Measurements from ENCODE around the gene HIP1R. TPM values are rescaled to one million over a fixed set of nuclear protein-coding genes. Genes with fewer than 3 reads are reported as not detected.

HIP1R gene
- total and polyA plus RNA-seq, 2 of the 4 experiments (the other 2 are of a cell fraction), result 13.8 to 18.5 TPM

DNA sequence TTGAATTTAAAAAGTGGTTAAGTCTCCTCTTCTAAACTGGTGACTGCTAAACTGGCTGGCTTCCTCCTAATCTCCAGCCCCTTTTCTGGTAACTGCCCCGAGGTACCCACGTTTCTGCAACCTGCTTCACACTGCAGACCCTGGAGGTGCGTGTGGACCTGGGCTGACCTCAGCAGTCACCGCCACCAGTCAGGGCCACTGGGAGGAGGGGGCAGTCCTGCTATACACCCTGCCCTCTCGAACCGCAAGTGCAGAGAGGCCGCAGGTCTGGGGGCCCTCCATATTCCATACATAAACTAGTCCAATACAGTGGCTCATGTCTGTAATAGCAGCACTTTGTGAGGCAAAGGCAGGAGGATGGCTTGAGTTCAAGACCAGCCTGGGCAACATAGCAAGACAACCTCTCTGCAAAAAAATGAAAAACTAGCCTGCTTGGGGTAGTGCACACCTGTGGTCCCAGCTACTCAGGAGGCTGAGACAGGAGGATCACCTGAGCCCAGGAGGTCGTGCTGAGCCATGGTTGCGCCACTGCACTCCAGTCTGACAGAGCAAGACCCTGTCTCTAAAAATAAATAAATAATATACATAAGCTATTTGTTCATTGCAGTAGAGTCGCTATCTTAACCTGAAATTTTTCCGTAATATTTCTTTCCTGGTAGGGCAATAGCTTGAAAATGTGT, 35.0 kb downstream of the HIP1R start:
- no peaks in the 10 kb centered on the region; the same call in 1 of the 2 replicates for H3K9me1 ChIP-seq (ENCODE audit: insufficient read depth, low read length)
- H2BK15ac ChIP-seq (ENCODE audit: low read depth, low read length), result 0 out of 3 replicates have a peak overlapping the region, but pooled peaks have one; percentile 59
- peaks cover 40 to 82% of the 10 kb centered on the region in 2 experiments for H3K79me1 ChIP-seq (ENCODE audit: low read depth in 1 of 2, low read length in 2 of 2)
- whole genome bisulfite sequencing, 2 experiments (ENCODE audit: extremely low coverage in 2 of 2, insufficient read length in 1 of 2), result 90% methylated on average over 2 of the region's 11 CpGs; no CpG with 5 or more reads in 1 of the 2 experiments
- H2AFZ ChIP-seq (replicated peaks; ENCODE audit: low read length, poor library complexity), result no peak overlapping the region
- no peak overlapping the region for H3K9ac ChIP-seq (ENCODE audit: low read depth, low read length)
- no peak for TF ChIP-seq NFE2L2 (IDR thresholded peaks at IDR 0.05; ENCODE audit: low read depth, low read length)
- TF ChIP-seq, protein P1, sequence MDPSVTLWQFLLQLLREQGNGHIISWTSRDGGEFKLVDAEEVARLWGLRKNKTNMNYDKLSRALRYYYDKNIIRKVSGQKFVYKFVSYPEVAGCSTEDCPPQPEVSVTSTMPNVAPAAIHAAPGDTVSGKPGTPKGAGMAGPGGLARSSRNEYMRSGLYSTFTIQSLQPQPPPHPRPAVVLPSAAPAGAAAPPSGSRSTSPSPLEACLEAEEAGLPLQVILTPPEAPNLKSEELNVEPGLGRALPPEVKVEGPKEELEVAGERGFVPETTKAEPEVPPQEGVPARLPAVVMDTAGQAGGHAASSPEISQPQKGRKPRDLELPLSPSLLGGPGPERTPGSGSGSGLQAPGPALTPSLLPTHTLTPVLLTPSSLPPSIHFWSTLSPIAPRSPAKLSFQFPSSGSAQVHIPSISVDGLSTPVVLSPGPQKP (IDR thresholded peaks at IDR 0.05; ENCODE audit: borderline replicate concordance, low read depth, low read length), result no peak
- no peak for TF ChIP-seq RCOR1 (IDR thresholded peaks at IDR 0.05; ENCODE audit: insufficient replicate concordance, low read length)
- TF ChIP-seq, protein P2, sequence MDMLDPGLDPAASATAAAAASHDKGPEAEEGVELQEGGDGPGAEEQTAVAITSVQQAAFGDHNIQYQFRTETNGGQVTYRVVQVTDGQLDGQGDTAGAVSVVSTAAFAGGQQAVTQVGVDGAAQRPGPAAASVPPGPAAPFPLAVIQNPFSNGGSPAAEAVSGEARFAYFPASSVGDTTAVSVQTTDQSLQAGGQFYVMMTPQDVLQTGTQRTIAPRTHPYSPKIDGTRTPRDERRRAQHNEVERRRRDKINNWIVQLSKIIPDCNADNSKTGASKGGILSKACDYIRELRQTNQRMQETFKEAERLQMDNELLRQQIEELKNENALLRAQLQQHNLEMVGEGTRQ (IDR thresholded peaks at IDR 0.05; ENCODE audit: low read depth, low read length), result no peak
- no peak for TF ChIP-seq CEBPB (IDR thresholded peaks at IDR 0.05; ENCODE audit: low read depth, low read length)
- no peak for TF ChIP-seq BHLHE40 (IDR thresholded peaks at IDR 0.05; ENCODE audit: low read depth, low read length)
- no peak for TF ChIP-seq MAZ (IDR thresholded peaks at IDR 0.05; ENCODE audit: borderline replicate concordance, low read depth, low read length)
- TF ChIP-seq POLR2A (IDR thresholded peaks at IDR 0.05; ENCODE audit: low read depth, low read length), result no peak
- no peak for TF ChIP-seq SMC3 (IDR thresholded peaks at IDR 0.05; ENCODE audit: low read depth, low read length)
- no peak for TF ChIP-seq MXI1 (IDR thresholded peaks at IDR 0.05; ENCODE audit: borderline replicate concordance, low read depth, low read length)
- TF ChIP-seq MAFK (IDR thresholded peaks at IDR 0.05; ENCODE audit: low read depth, low read length), result no peak
- no peak for TF ChIP-seq RAD21 (IDR thresholded peaks at IDR 0.05; ENCODE audit: low read length)
- TF ChIP-seq RFX5 (IDR thresholded peaks at IDR 0.05; ENCODE audit: low read depth, low read length), result no peak
- no peak overlapping the region for H3K4ac ChIP-seq (ENCODE audit: low read depth, low read length)
- no peak overlapping the region for H4K91ac ChIP-seq (ENCODE audit: insufficient read depth, low read depth, low read length)
- no peak overlapping the region for H2BK5ac ChIP-seq (ENCODE audit: low read depth, low read length, poor library complexity, severe bottlenecking)
- H3K4me3 ChIP-seq (ENCODE audit: insufficient read depth, low read depth, low read length), result no peak overlapping the region
- no peak overlapping the region for H3K56ac ChIP-seq (ENCODE audit: extremely low read depth, insufficient read depth, low read length)
- H3K14ac ChIP-seq (replicated peaks; ENCODE audit: low read depth, low read length), result no peak overlapping the region
- POLR2A ChIA-PET (ENCODE audit: unreplicated experiment), result no interaction called here
- no peak overlapping the region for H3K27ac ChIP-seq (ENCODE audit: insufficient read depth, low read length)
- no peak overlapping the region; the same call in 1 of the 2 replicates for H3K23ac ChIP-seq (ENCODE audit: low read depth, low read length)
- no peaks in the 10 kb centered on the region for H3K9me3 ChIP-seq (ENCODE audit: control insufficient read depth, insufficient read depth, low read length)
- CTCF ChIA-PET, result interaction anchor here (1.4 kb wide), 1 partner anchor 82 kb away, joined by 6 read pairs; no protein-coding TSS in a partner anchor
- in situ Hi-C loops (cut with MboI; ENCODE audit: low sequenced_read_pairs) (loop anchor here (5.0 kb wide), 1 partner anchor 82 kb away; no protein-coding TSS in a partner anchor), intact Hi-C loops (cut with micrococcal nuclease) (no loop called here), dilution Hi-C loops (cut with HindIII; ENCODE audit: low sequenced_read_pairs, unreplicated experiment) (no loop called here)
- H3K4me2 ChIP-seq (ENCODE audit: low read depth, low read length), result no peak overlapping the region
- H4K20me1 ChIP-seq (ENCODE audit: insufficient read depth, low read length), result peaks cover 19% of the 10 kb centered on the region
- ATAC-seq (ENCODE audit: low read depth) (no peak), DNase-seq (no peak)
- no peak overlapping the region for H2AK9ac ChIP-seq (replicated peaks; ENCODE audit: low read depth, low read length, poor library complexity)
- peaks cover 45% of the 10 kb centered on the region for H3K36me3 ChIP-seq (ENCODE audit: control insufficient read depth, insufficient read depth, low read length)
- no peak overlapping the region for H4K5ac ChIP-seq (ENCODE audit: low read depth, low read length)
- H2BK20ac ChIP-seq (ENCODE audit: low read depth, low read length), result no peak overlapping the region
- H4K8ac ChIP-seq (ENCODE audit: low read depth in 2 of 2, low read length in 2 of 2), result no peak overlapping the region
- H3K18ac ChIP-seq (ENCODE audit: low read depth, low read length), result no peak overlapping the region
- no peaks in the 10 kb centered on the region for H3K27me3 ChIP-seq (ENCODE audit: control insufficient read depth, insufficient read depth, low read length)
- H2BK120ac ChIP-seq (ENCODE audit: low read depth, low read length), result no peak overlapping the region
- H2AK5ac ChIP-seq (ENCODE audit: low read depth, low read length), result no peak overlapping the region
- H3K4me1 ChIP-seq (ENCODE audit: control insufficient read depth, insufficient read depth, low read length), result peaks cover 19% of the 10 kb centered on the region
- no TSS peak for BruUV-seq (replicated peaks)

All from IMR-90 (cell line).